Astrocyte (in vitro differentiated cells and primary cell): ENCODE results near the gene ADCYAP1R1. TPM values are rescaled to one million over a fixed set of nuclear protein-coding genes. Genes with fewer than 3 reads are reported as not detected.

Source experiments
- DNase-seq: peaks from one replicate; pipeline ENCODE4 v3.0.0-alpha.2; 2010; ENCODE audit warnings: low read depth
- FAIRE-seq: peaks from 2 replicates; lab custom pipeline; 2011; peaks lifted over from hg19 to GRCh38; lab: Jason Lieb, UNC
- H2AFZ ChIP-seq: 2 replicates; pipeline ENCODE4 v1.6.0; 2012; ENCODE audit warnings: low read depth, low read length, inconsistent platforms
- H3K27ac ChIP-seq: 2 replicates; pipeline ENCODE4 v1.5.1; 2011; ENCODE audit warnings: low read depth, low read length, inconsistent platforms
- H3K27me3 ChIP-seq: 2 replicates; pipeline ENCODE4 v1.6.0; 2011; ENCODE audit warnings: low read length, inconsistent platforms; ENCODE audit not compliant: insufficient read depth
- H3K36me3 ChIP-seq: 2 replicates; pipeline ENCODE4 v1.5.1; 2011; ENCODE audit warnings: low read length, inconsistent platforms; ENCODE audit not compliant: insufficient read depth
- H3K4me1 ChIP-seq: 2 replicates; pipeline ENCODE4 v1.5.1; 2011; ENCODE audit warnings: low read length, inconsistent platforms; ENCODE audit not compliant: insufficient read depth
- H3K4me2 ChIP-seq: 2 replicates; pipeline ENCODE4 v1.6.0; 2012; ENCODE audit warnings: low read length, inconsistent platforms
- H3K4me3 ChIP-seq: 2 replicates; pipeline ENCODE4 v1.5.1; 2011; ENCODE audit warnings: low read depth, mild to moderate bottlenecking, low read length, inconsistent platforms; ENCODE audit not compliant: insufficient read depth
- H3K79me2 ChIP-seq: 2 replicates; pipeline ENCODE4 v1.6.0; 2012; ENCODE audit warnings: mild to moderate bottlenecking, low read length, inconsistent platforms; ENCODE audit not compliant: insufficient read depth
- H3K9ac ChIP-seq: 2 replicates; pipeline ENCODE4 v1.6.0; 2012; ENCODE audit warnings: mild to moderate bottlenecking, low read length, inconsistent platforms
- H3K9me3 ChIP-seq: 2 replicates; pipeline ENCODE4 v1.5.1; 2012; ENCODE audit warnings: low read depth, mild to moderate bottlenecking, low read length, inconsistent platforms; ENCODE audit not compliant: insufficient read depth
- H4K20me1 ChIP-seq: 2 replicates; pipeline ENCODE4 v1.6.0; 2012; ENCODE audit warnings: low read length, inconsistent platforms; ENCODE audit not compliant: insufficient read depth
- H3K27ac Mint-ChIP-seq: one replicate; pipeline ENCODE4 v1.8.0; 2021; ENCODE audit warnings: mild to moderate bottlenecking, mixed read lengths; ENCODE audit not compliant: unreplicated experiment
- H3K27me3 Mint-ChIP-seq: one replicate; pipeline ENCODE4 v1.8.0; 2021; ENCODE audit warnings: low read depth, mixed read lengths; ENCODE audit not compliant: unreplicated experiment
- H3K36me3 Mint-ChIP-seq: one replicate; pipeline ENCODE4 v1.8.0; 2021; ENCODE audit warnings: low read depth, mixed read lengths; ENCODE audit not compliant: unreplicated experiment
- H3K4me1 Mint-ChIP-seq: one replicate; pipeline ENCODE4 v1.8.0; 2021; ENCODE audit warnings: low read depth, mixed read lengths; ENCODE audit not compliant: unreplicated experiment
- H3K4me3 Mint-ChIP-seq: one replicate; pipeline ENCODE4 v1.8.0; 2021; ENCODE audit warnings: mild to moderate bottlenecking, moderate library complexity, mixed read lengths; ENCODE audit not compliant: unreplicated experiment
- H3K9me3 Mint-ChIP-seq: one replicate; pipeline ENCODE4 v1.8.0; 2021; ENCODE audit warnings: mild to moderate bottlenecking, mixed read lengths; ENCODE audit not compliant: unreplicated experiment
- EZH2 ChIP-seq: IDR thresholded peaks from 2 replicates; pipeline ENCODE4 v1.6.1; 2012; ENCODE audit warnings: mild to moderate bottlenecking, low read length, inconsistent platforms; ENCODE audit not compliant: insufficient read depth
- total RNA-seq: library from RNA; stranded (reverse); gene quantifications from 2 replicates; pipeline ENCODE4 v1.2.1, GENCODE V29; 2021
- TF ChIP-seq, protein P1 (sequence below): IDR thresholded peaks from 2 replicates; pipeline ENCODE4 v1.5.1; 2011; ENCODE audit warnings: low read depth, mild to moderate bottlenecking, inconsistent platforms, low read length, moderate library complexity; ENCODE audit not compliant: insufficient read depth

Gene ADCYAP1R1
- total RNA-seq, 1 donor from 2014 or later = 0.05 TPM

DNA sequence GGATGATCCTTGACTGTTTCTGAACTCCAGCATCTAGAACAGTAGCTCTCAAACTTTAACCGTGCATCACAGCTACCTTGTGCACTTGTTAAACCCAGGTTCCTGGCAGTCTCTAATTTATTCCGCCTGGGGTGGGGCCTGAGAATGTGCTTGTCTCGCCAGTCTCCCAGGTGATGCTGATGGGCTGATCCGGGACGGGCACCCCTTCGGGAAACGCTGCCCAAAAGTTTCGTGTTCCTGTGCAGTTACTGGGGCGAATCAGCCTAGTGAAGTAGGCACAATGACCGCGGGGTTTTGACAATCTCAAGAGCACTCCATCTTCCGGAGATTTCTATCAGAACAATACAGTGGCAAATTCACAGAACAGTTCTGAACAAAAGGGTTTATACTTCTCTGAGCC, 29.9 kb downstream of the ADCYAP1R1 start:
- FAIRE-seq (no peak), DNase-seq (no peak)
- H3K4me1 ChIP-seq = peaks cover 5% of the 10 kb centered on the region
- H4K20me1 ChIP-seq = no peaks in the 10 kb centered on the region
- H3K27me3 ChIP-seq = peaks cover 5% of the 10 kb centered on the region
- H3K9ac ChIP-seq = no peak overlapping the region
- no peaks in the 10 kb centered on the region for H3K4me1 Mint-ChIP-seq
- no peaks in the 10 kb centered on the region for H3K9me3 Mint-ChIP-seq
- no peak overlapping the region for H3K27ac ChIP-seq
- H3K4me3 Mint-ChIP-seq = no peak overlapping the region
- H3K79me2 ChIP-seq = no peaks in the 10 kb centered on the region
- H3K27ac Mint-ChIP-seq = no peak overlapping the region
- H3K4me2 ChIP-seq = no peak overlapping the region
- H3K36me3 Mint-ChIP-seq = no peaks in the 10 kb centered on the region
- H3K4me3 ChIP-seq = no peak overlapping the region
- H3K36me3 ChIP-seq = no peaks in the 10 kb centered on the region
- peaks cover 39% of the 10 kb centered on the region for H3K27me3 Mint-ChIP-seq
- H3K9me3 ChIP-seq = no peaks in the 10 kb centered on the region
- TF ChIP-seq EZH2 = no peak
- TF ChIP-seq, protein P1, sequence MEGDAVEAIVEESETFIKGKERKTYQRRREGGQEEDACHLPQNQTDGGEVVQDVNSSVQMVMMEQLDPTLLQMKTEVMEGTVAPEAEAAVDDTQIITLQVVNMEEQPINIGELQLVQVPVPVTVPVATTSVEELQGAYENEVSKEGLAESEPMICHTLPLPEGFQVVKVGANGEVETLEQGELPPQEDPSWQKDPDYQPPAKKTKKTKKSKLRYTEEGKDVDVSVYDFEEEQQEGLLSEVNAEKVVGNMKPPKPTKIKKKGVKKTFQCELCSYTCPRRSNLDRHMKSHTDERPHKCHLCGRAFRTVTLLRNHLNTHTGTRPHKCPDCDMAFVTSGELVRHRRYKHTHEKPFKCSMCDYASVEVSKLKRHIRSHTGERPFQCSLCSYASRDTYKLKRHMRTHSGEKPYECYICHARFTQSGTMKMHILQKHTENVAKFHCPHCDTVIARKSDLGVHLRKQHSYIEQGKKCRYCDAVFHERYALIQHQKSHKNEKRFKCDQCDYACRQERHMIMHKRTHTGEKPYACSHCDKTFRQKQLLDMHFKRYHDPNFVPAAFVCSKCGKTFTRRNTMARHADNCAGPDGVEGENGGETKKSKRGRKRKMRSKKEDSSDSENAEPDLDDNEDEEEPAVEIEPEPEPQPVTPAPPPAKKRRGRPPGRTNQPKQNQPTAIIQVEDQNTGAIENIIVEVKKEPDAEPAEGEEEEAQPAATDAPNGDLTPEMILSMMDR = no peak
- no peak overlapping the region for H2AFZ ChIP-seq

DNA sequence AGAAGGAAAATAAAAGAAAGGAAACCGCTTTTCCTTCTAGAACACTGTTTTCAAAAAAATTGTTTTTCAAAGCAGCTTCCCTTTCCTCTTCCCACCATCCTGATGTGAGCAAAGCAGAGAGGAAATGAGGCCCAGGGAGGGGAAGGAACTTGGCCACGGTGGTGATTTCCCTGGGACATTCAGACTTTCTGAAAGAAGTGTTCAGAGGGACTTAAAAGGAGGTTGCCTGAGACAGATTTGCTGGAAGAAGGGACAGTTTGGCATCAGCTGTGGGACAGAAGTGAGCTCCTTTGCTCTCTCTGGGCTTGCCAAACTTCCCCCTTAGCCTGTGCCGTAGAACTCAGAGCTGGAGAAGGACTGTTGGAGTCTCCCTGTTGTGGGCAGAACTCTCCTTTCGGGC, 30.3 kb downstream of the ADCYAP1R1 start:
- DNase-seq (no peak), FAIRE-seq (no peak)
- Mint-ChIP-seq H3K27me3 (peaks cover 39% of the 10 kb centered on the region), H3K4me1 (no peaks in the 10 kb centered on the region), H3K36me3 (no peaks in the 10 kb centered on the region), H3K27ac (no peak overlapping the region), H3K4me3 (no peak overlapping the region), H3K9me3 (no peaks in the 10 kb centered on the region)
- Histone ChIP-seq H2AFZ (no peak overlapping the region), H3K27ac (no peak overlapping the region), H3K4me1 (peaks cover 5% of the 10 kb centered on the region), H3K36me3 (no peaks in the 10 kb centered on the region), H4K20me1 (no peaks in the 10 kb centered on the region), H3K27me3 (peaks cover 5% of the 10 kb centered on the region), H3K4me2 (no peak overlapping the region), H3K9ac (no peak overlapping the region), H3K79me2 (no peaks in the 10 kb centered on the region), H3K4me3 (no peak overlapping the region), H3K9me3 (no peaks in the 10 kb centered on the region)
- TF ChIP-seq, protein P1 = no peak
- TF ChIP-seq EZH2 = no peak

DNA sequence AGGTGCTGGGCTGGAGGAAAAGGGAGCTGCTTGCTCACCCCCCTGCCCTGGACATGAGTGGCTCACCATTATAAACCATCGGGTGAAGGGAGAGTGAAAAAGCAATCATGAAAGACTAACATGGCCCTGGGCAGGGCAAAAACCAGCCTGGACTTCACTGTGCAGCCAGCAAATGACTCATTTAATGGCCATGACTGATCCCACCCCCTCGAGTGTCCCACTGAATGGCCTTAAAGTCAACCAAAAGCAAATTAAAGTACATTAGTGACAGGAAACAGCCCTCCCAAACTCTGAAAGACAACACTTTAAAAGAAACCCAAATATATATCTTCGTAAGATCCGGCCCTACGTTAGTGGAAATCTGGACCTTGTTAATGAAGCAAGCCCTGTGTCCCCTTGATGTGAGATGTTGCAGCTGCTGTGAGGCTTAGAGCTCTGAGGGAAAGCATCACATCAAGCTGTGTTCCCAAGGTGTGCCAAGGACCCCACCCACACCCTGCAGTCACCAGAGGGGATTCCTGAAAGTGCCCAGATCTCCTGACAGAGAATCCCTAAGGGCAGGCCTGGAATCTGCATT, 31.2 kb downstream of the ADCYAP1R1 start:
- Histone ChIP-seq H3K79me2 (no peaks in the 10 kb centered on the region), H3K4me3 (no peak overlapping the region), H3K9ac (no peak overlapping the region), H4K20me1 (no peaks in the 10 kb centered on the region), H3K27ac (no peak overlapping the region), H3K27me3 (peaks cover 5% of the 10 kb centered on the region), H3K4me1 (peaks cover 5% of the 10 kb centered on the region), H3K9me3 (no peaks in the 10 kb centered on the region), H3K4me2 (no peak overlapping the region), H2AFZ (no peak overlapping the region), H3K36me3 (no peaks in the 10 kb centered on the region)
- Mint-ChIP-seq H3K27me3 (peaks cover 38% of the 10 kb centered on the region), H3K27ac (no peak overlapping the region), H3K9me3 (no peaks in the 10 kb centered on the region), H3K36me3 (no peaks in the 10 kb centered on the region), H3K4me1 (no peaks in the 10 kb centered on the region), H3K4me3 (no peak overlapping the region)
- FAIRE-seq (no peak), DNase-seq (no peak)
- TF ChIP-seq EZH2 = no peak
- TF ChIP-seq, protein P1 = no peak
